HG02588 (cell line): ENCODE results near the gene ABTB2.

ENCODE experiments used
- ATAC-seq: cut with Tn5 transposase; IDR thresholded peaks from one replicate; pipeline ENCODE4 v1.9.1; 2021; ENCODE audit warnings: mild to moderate bottlenecking, moderate library complexity; ENCODE audit not compliant: unreplicated experiment

The ABTB2 gene

DNA sequence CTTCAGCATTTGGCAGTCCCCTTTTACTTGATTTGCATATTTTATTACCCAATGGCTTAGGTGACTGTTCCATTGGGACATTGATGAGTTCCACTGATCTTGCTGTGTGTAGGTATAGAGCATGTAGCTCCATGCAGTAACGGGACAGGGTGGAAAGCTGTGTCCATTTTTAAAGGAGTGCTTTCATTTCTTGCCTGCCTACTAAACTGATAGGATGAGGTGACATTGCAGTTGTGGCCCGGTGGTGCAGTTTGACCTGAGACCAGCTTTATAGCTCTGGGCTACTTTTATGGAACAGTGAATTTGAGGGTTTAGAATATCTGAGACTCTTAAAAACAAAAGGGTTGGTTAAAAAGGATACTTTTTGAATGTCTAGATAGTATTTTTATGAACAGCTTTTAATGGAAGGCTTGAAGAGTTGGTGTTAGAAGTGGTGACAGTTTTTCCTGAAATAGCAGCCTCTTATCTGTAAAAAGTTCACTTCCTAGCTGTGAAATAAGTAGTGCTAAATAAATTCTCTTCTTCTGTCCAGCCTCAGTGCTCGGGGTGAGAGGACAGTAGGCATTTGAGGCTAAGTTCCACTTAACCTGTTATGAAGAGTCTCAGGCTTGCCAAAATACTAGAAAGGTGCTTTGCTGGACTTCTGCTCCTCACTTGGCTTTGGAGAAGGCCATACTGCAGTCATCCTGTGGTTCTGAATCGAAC, 225.4 kb downstream of the ABTB2 start:
- no peak for ATAC-seq

DNA sequence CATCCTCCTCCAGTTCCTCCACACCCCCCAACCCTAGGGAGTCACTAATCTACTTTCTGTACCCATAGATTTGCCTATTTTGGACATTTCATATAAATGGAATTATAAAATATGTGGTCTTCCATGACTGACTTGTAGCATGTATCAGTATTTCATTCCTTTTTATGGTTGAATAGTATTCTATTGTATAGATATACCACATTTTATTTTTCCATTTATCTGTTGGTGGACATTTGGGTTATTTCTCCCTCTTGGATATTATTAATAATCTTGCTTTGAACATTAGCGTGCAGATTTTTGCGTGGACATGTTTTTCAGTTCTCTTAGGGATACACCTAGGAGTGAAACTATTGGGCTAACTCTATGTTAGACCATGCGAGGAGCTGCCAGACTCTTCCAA, 229.0 kb downstream of the ABTB2 start:
- no peak for ATAC-seq

DNA sequence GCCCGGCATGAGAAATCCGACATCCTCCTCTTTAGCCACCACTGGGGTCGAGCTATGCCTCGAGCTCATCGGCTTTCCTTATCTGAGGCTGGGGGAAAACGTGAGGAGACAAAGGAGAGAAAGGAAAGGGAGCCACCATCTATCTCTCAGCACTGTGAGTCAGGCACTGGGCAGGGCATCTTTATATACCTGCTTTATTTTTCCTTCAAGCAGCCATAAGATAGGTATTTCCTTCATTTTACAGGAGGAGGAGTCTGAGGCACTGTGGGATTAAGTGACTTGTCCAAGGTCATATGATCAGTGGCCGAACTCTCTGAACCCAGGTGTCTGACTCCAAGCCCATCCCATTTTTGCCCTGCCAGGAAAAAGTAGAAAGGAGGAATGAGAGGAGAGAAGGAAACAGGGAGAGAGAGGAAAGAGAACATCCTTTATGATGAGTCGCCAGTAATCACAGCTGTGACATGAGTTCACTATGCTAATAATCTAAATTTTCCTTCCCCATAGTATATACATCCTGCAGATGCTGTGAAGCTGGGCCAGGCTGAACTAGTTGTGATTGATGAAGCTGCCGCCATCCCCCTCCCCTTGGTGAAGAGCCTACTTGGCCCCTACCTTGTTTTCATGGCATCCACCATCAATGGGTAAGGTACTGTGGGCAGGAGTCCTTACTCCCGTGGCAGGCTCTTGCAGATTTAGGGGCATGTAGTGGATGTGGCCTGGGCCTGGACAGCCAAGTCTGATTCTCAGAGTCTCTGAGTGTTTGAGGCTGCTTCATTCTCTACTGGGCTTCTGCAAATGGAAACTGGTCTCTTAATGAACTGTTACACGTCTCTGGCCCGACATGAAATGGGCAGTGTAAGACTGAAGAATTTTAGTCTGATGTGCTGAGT, 230.6 kb downstream of the ABTB2 start:
- ATAC-seq: no peak

DNA sequence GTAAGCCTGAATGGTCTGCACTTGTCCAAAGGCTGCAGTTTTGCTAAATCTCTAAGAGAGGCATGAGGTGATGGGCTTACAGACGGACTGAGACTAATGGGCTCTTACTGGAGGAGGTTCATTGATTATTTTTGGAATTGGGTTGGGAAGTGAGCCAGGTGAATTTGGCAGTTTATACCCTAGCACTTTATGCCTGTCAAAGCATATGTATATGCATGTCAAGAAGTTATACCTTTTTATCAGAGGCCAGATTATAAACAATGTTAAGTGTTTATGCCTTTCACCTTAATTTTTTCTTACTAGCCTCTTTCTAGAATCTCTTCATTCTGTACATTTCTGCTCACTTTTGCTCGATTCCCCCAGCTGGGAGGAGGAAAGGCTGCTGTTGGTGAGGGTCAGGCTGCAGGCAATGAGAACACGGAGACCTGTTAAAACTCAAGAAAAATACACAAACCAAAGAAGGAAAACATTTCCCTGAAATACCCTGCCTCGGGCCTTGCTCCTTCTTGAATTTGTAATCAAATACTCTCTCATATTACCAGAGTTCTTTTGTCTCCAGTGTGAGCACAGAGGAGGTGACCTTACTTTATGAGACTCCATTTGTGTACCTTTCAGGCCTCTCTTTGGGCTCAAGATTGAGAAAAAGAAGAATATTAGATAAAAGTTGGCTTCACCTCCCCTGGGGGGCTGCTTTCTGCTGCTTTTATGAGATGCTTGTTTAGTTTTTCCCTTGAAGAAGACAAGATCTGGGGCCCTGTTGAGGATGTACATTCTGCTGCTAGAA, 232.7 kb downstream of the ABTB2 start:
- ATAC-seq: no peak

DNA sequence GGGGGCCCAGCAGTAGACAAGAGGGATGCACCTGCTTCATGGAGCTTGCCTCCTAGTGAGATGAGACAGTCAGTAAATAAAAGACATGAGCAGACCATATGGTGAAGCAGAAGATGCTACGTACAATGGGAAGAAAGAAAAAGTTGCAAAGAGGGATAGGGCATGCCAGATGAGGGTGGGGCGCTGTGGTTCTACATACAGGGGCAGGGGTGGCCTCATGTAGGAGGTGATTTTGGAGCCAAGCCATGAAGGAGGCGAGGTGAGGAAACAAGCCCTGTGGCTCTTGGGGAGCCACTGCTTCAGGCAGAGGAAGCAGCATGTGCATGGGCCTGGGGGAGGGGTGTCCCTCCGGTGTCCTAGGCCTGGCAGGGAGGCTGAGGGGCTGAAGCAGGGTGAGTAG, 237.2 kb downstream of the ABTB2 start:
- ATAC-seq: no peak

DNA sequence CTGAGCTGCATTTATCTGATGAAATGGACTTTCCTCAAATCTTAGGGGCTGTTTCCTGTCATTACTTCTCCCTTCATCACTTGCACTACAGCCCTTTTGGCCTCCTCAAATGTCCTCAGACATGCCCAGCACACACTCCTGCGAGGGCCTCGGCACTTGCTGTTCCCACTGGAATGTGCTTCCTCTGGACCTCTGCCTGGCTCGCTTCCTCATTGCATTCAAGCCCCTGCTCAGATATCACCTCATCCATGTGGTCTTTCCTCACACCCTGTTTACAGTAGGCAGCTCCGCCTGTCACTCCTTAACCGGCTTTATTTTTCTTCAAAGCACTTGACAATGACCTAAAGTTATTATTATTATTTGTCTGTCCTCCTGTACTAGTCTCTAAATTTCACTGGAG, 243.3 kb downstream of the ABTB2 start:
- ATAC-seq: no peak

DNA sequence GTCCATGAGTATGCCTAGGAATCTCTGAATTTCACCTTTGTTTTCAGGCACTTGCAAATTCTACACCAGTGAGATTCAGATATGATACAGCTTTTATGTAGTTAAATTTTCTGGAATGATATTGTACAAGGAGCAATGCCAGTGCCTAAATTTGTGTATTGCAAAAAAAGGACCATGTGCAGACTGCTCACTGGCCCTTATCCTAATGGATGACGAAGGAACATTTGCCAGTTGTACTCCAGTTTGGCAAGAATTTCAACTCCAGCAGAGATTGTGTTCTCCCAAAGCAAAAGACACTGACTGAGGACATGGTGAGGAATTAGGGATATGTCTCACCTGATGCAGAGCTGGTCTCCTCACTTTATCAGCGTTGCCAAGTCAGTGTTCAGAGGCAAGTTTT, 243.8 kb downstream of the ABTB2 start:
- ATAC-seq: no peak

DNA sequence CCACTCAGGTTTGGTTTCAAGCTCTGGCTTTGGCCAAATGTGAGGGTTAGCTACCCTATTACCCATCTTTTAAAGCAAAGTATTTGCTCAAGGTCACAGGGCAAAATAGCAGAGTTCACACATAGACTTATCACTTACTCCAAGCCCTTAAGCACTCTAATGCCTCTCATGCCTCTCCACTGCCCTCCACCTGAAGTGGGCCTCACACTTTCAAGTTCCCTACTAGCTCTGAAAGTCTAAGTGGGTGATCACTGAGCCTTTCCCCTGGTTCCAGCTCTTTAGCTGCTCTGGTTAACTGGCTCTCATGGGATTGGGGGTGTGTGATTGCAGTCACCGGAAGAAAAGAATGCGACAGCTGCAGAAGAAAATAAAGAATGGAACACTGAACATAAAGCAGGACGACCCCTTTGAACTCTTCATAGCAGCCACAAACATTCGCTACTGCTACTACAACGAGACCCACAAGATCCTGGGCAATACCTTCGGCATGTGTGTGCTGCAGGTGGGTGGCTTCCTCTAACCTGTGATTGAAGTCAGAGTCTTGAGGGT, 246.0 kb downstream of the ABTB2 start:
- ATAC-seq: no peak

DNA sequence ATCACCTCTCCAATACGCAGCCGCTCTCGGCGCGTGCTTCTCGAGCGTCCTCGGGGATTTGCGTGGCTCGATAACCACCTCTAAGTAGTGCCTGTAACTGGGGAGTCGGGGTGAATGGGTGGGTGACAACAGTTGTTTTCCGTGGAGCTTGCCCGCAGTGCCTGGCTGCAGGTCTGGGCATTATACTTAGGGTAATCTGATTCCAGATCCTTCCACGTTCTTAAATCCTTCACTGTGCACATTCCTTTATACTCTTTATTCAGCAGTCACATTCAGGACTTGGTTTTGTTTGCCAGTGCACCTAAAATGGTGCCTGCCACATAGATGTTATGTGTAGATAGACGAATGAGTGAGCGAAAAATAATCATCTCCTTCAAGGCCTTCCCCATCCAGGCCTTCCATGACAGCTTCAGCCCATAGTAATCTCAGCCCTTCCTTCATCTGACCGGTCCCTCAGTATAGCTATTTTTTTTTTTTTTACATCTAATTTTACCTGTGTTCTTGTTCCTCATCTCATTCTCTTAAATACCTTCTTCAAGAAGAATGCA, 251.8 kb downstream of the ABTB2 start:
- ATAC-seq: no peak

DNA sequence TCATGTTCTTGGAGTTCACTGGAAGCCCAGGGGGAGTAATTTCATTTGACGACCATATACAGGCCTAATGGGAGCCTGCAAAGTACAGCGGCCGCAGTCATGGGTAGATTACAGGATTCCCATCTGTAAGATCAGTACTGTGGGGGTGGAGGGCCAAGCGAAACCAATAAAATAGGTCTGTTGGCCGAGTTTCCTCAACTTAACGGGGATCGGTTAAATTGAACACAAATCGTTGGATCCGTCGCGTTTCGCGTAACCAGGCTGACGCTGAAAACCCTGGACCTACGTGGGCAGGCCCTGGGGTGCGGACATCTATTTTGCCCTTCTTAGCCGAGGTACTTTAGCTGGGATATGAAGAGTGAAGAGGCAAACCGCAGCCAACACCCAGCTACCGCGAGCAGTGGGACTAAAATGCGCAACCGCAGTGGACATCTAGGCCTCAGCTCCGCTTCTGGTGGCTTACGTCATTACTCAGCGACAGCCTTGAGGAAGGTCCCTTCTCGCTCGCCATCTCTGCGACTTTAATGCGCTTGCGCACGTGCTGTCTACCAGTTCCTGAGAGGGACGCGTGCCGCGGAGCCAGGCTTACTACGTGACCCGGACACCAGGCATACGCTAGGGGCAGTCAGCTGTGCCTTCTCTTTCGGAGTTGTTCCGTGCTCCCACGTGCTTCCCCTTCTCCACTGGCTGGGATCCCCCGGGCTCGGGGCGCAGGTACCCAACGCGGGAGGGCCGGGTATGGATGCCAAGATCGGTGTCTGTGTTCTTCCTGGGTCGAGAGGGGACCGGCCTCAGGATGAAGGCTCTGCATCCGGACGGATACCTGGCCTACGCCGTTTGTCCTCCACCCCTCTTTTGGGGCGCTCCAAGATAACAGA, 252.5 kb downstream of the ABTB2 start, which contains the start of gene NAT10:
Gene NAT10 (plus strand): TSS at position 551 of the 878 bp plus-strand sequence. CDS start 2,597 bp downstream, outside the sequence.
- peak; percentile 90 for ATAC-seq

DNA sequence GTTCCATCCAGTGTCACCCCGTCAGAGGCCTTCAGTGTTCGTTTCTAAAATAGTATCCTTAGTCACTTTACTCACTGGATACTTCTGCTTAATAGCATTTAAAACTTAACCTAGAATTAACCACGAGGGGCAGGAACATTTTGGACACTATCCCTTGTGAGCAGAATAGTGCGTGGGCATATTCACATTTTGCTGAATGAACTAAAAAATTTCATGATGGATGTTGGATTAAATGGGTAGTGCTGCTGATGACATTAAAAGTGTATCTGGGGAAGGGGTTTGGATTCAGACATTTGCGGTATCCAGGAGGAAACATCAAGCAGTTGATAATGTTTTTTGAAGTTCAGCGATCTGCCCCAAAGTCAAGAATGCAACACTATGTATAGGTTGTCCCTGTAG, 253.1 kb downstream of the ABTB2 start:
- ATAC-seq: no peak
